Upper lobe of right lung (tissue), 1 donor: ENCODE data around the gene TMEM187. TPM values are rescaled to one million over a fixed set of nuclear protein-coding genes. Genes with fewer than 3 reads are reported as not detected.
A peak's percentile ranks its signal among the peaks of the same experiment; 100 is the strongest.

Source experiments
- ATAC-seq: fragments of 200-7000 bp; cut with Tn5 transposase; one replicate; pipeline ENCODE4 v1.9.1; 2020; ENCODE audit warnings: mild to moderate bottlenecking, moderate library complexity
- DNase-seq: peaks from one replicate; pipeline ENCODE4 v3.0.0-alpha.2; 2020
- H3K27ac ChIP-seq: fragments of 200-600 bp; one replicate; pipeline ENCODE4 v1.8.0; 2022
- H3K27me3 ChIP-seq: fragments of 200-600 bp; one replicate; pipeline ENCODE4 v1.8.0; 2022; ENCODE audit warnings: mild to moderate bottlenecking
- H3K36me3 ChIP-seq: fragments of 200-600 bp; one replicate; pipeline ENCODE4 v1.8.0; 2022
- H3K4me1 ChIP-seq: fragments of 200-600 bp; one replicate; pipeline ENCODE4 v1.8.0; 2022
- H3K4me3 ChIP-seq: fragments of 200-600 bp; one replicate; pipeline ENCODE4 v1.8.0; 2022; ENCODE audit warnings: mild to moderate bottlenecking
- H3K9me3 ChIP-seq: fragments of 200-600 bp; one replicate; pipeline ENCODE4 v1.8.0; 2022
- CTCF ChIP-seq: fragments of 200-600 bp; IDR thresholded peaks from one replicate; pipeline ENCODE4 v1.8.0; 2022; ENCODE audit warnings: antibody characterized with exemption
- intact Hi-C: fragments of 100-400 bp; cut with DNase I; formaldehyde crosslinking; loops from one replicate; pipeline ENCODE4 v1.11.0; 2022
- total RNA-seq: library from RNA; stranded (reverse); fragmentation: NEBNext Ultra II Directional; extraction: Animal tissue kit (Norgen Biotek cat#: 25700); gene quantifications from one replicate; pipeline ENCODE4 v1.2.1, GENCODE V29; 2021
- donor health status: DM: no; HTN: yes; CAD: no; lungs with severe emphysema.

The TMEM187 gene
- total RNA-seq, 1 donor from 2014 or later = 9.0 TPM

GRCh38 chrX:153925739-153926551 lies 46.6 kb upstream of the TMEM187 start, which contains the start of gene ARHGAP4:
Gene ARHGAP4 (minus strand): TSS chrX:153926264. CDS start chrX:153926202, 62 bp downstream.
- peak; percentile 71 for DNase-seq
- peak; percentile 12 for ATAC-seq
- Histone ChIP-seq H3K9me3 (no peaks in the 10 kb centered on the region), H3K4me1 (peaks cover 18% of the 10 kb centered on the region), H3K4me3 (peak within 1 kb of the TSS; percentile 60), H3K36me3 (peaks cover under 1% of the 10 kb centered on the region), H3K27me3 (no peaks in the 10 kb centered on the region), H3K27ac (peak within 1 kb of the TSS; percentile 92)
- no peak for TF ChIP-seq CTCF
- intact Hi-C loops = no loop called here

DNA sequence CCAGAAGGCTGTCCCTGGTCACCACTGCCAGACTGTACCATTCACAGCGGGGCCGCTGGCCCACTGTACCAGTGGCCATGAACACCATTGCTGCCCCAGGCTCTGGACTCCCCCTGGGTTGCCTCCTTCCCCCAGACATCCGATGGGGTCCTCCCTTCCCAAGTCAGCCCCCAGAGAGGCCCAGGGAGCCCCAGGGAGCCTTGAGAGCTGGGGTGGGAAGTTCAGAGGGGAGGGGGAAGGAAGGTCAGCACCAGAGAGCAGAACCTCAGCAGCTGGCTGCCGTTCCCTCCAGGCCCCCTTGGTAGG lies 46.0 kb upstream of the TMEM187 start:
- Histone ChIP-seq H3K27me3 (no peaks in the 10 kb centered on the region), H3K4me1 (peaks cover 18% of the 10 kb centered on the region), H3K27ac (peak overlapping the region; percentile 92), H3K36me3 (peaks cover 6% of the 10 kb centered on the region), H3K9me3 (no peaks in the 10 kb centered on the region), H3K4me3 (peak overlapping the region; percentile 60)
- DNase-seq = no peak
- no peak for ATAC-seq
- intact Hi-C loops = no loop called here
- TF ChIP-seq CTCF = no peak

DNA sequence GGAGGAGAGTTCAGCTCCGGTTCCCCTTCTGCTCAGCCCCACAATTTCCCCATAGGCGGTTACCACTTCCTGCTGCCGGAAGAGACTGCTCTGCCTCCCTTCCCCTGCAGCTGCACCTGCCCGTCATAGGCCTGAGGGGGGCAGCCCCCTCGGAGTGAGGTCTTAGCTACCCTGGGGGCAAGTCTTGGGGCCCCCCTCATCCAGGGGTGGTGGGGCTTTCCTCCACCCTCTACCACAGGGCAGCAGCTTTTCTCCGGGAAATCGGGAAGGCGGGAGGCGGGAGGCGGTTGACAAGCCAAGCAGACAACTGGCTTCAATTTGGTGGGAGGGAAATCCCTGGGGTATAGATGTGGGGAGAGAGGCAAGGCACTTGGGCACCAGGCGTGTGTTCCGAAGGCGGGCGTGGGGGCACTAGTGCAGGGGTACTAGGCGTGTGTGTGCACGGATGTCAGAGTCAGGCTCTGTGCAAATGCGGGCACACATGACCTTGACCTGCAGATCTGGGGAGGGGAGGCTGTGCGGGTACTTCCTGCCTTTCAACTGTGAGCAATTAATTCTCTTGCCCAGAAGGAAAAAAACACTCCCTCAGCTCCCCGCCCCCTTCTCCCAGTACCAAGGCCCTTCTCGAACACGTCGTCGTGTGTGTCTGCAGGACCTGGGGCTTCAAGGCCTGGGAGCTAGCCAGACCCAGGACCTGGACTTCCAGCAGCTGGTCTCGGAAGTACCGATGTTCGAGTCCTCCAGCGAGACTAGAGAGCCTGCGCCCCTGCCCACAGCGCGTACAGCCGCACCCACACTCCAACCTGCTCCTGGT lies 45.5 kb upstream of the TMEM187 start:
- TF ChIP-seq CTCF = no peak
- intact Hi-C loops = no loop called here
- Histone ChIP-seq H3K4me3 (peak overlapping the region; percentile 60), H3K36me3 (peaks cover 7% of the 10 kb centered on the region), H3K4me1 (peaks cover 18% of the 10 kb centered on the region), H3K27me3 (no peaks in the 10 kb centered on the region), H3K9me3 (no peaks in the 10 kb centered on the region), H3K27ac (peak overlapping the region; percentile 92)
- ATAC-seq (peak; percentile 38), DNase-seq (peak; percentile 74)

DNA sequence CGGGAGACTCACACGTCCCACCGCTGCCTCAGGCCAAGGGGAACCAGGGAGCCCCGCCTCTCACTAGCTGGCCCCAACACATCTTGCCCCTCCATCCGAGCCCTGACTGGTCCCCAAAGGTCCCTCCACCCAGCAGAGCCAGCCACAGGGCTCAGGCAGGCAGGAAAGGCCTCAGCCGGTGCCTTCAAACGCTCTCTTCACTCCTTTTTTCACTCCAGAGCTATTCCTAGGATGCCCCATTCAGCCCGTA lies 45.0 kb upstream of the TMEM187 start:
- Histone ChIP-seq H3K4me1 (peaks cover 17% of the 10 kb centered on the region), H3K4me3 (peak overlapping the region; percentile 60), H3K9me3 (no peaks in the 10 kb centered on the region), H3K27me3 (no peaks in the 10 kb centered on the region), H3K36me3 (peaks cover 11% of the 10 kb centered on the region), H3K27ac (peak overlapping the region; percentile 92)
- TF ChIP-seq CTCF = no peak
- DNase-seq (no peak), ATAC-seq (no peak)
- intact Hi-C loops = no loop called here

DNA sequence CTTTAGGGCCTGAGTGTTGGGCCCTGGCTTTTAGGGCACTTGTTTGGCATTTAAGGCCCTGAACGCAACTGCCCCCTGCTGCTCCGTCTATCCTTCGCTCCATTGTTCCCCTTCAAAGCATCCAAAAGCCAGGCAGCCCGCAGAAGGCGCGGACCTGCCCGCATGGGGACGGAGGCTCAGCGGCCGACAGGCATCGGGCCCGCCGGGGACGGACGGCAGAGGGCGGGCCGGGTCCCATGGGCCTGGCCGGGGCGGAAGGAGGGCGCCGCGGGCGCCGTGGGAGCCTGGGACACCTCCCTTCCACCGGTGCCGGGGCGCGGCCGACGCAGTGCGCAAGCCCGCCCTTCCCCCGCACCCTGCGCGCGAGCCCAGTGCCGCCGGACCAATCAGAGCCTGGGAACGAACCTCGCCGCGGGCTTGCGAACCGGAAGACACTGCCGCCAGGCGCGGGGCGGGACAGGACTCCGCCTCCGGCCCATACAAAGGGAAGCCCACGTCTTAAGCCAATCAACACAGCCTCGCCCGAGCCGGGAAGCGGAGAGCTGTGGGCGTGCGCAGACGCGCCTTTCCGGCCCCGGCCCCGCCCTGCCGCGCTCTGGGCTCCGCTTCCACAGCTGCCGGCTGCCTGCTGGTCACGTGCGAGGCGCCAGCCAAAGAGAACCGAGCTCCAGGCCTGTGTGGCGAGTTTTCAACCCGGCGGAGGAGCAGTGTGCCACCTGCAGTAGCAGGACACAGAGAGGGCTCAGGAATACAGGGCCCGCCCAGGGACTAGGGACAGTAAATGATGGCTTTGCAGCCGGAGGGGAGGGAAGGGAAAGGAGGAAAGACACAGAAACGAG lies 44.4 kb upstream of the TMEM187 start:
- peak; percentile 21 for TF ChIP-seq CTCF
- DNase-seq = peak; percentile 97
- H3K9me3 ChIP-seq = no peaks in the 10 kb centered on the region
- peaks cover 11% of the 10 kb centered on the region for H3K4me1 ChIP-seq
- peaks cover 12% of the 10 kb centered on the region for H3K36me3 ChIP-seq
- H3K4me3 ChIP-seq = peak overlapping the region; percentile 60
- ATAC-seq = peak; percentile 92
- H3K27me3 ChIP-seq = no peaks in the 10 kb centered on the region
- intact Hi-C loops = no loop called here
- H3K27ac ChIP-seq = peak overlapping the region; percentile 92
